ENCODE data around the gene FAAH. TPM values are rescaled to one million over a fixed set of nuclear protein-coding genes. Genes with fewer than 3 reads are reported as not detected.

Gene FAAH
- polyA plus RNA-seq, 3 donors, result 11.5 to 47.1 (median 11.5) TPM

GRCh38 chr1:46450160-46450517 is 56.0 kb downstream of the FAAH start:
- peaks cover 10 to 13% of the 10 kb centered on the region in 2 donors for H3K4me1 ChIP-seq (ENCODE audit: control insufficient read depth in 1 of 2, insufficient read depth in 2 of 2, low read length in 2 of 2)
- no peak overlapping the region for H3K27ac Mint-ChIP-seq
- no peak for TF ChIP-seq CTCF (IDR thresholded peaks at IDR 0.05)
- H3K36me3 ChIP-seq (replicated peaks in 1 of 2; ENCODE audit: control insufficient read depth in 1 of 2, insufficient read depth in 2 of 2, low read length in 2 of 2), result no peaks in the 10 kb centered on the region
- H3K9me3 ChIP-seq (replicated peaks in 1 of 2; ENCODE audit: control insufficient read depth in 1 of 2, insufficient read depth in 1 of 2, low read length in 2 of 2), result peaks cover 0 to 17% of the 10 kb centered on the region in 2 donors
- intact Hi-C loops (cut with micrococcal nuclease), result no loop called here
- peaks cover 42 to 75% of the 10 kb centered on the region in 2 donors for H3K27me3 ChIP-seq (ENCODE audit: control insufficient read depth in 2 of 2, insufficient read depth in 2 of 2, low read length in 2 of 2)
- no peak overlapping the region for H2AFZ ChIP-seq (ENCODE audit: insufficient read depth, low read depth, low read length, poor library complexity, severe bottlenecking)
- no peak overlapping the region for H3K4me2 ChIP-seq (replicated peaks; ENCODE audit: extremely low read depth, low read length, poor library complexity, severe bottlenecking)
- no peak for DNase-seq
- H4K20me1 ChIP-seq (ENCODE audit: insufficient read depth, low read length), result no peaks in the 10 kb centered on the region
- H3K27ac ChIP-seq (ENCODE audit: low read depth in 1 of 2, low read length in 2 of 2), result no peak overlapping the region
- 93% methylated on average over 1 of the region's 1 CpG for WGBS (ENCODE audit: insufficient coverage)
- peak overlapping the region in 1 of 2 donors; percentile 2 for H3K4me3 Mint-ChIP-seq
- H3K79me2 ChIP-seq (ENCODE audit: insufficient read depth, low read length), result no peaks in the 10 kb centered on the region
- peaks cover 0 to 14% (median 5%) of the 10 kb centered on the region in 7 donors for H3K9me3 Mint-ChIP-seq
- H3K4me1 Mint-ChIP-seq, result peaks cover 17% of the 10 kb centered on the region
- peaks cover 4 to 9% of the 10 kb centered on the region in 2 donors for H3K36me3 Mint-ChIP-seq
- peaks cover 62 to 91% (median 64%) of the 10 kb centered on the region in 3 donors for H3K27me3 Mint-ChIP-seq (ENCODE audit: low read depth in 3 of 3)
- H3K9ac ChIP-seq (ENCODE audit: insufficient read depth, low read length, poor library complexity, severe bottlenecking), result no peak overlapping the region
- no peak overlapping the region for H3K4me3 ChIP-seq (replicated peaks in 1 of 3; ENCODE audit: low read depth in 2 of 3, low read length in 3 of 3)

- no peak overlapping the region for H2AFZ ChIP-seq (ENCODE audit: insufficient read depth, low read depth, low read length, poor library complexity, severe bottlenecking)
- Mint-ChIP-seq H3K27me3 (ENCODE audit: low read depth in 3 of 3) (peaks cover 50 to 72% (median 53%) of the 10 kb centered on the region in 3 donors), H3K36me3 (peaks cover 4 to 8% of the 10 kb centered on the region in 2 donors), H3K4me3 (peak overlapping the region in 1 of 2 donors; percentile 42), H3K4me1 (peaks cover 13% of the 10 kb centered on the region), H3K9me3 (peaks cover 0 to 11% (median 5%) of the 10 kb centered on the region in 7 donors), H3K27ac (peak overlapping the region in 1 of 7 donors; percentile 32)
- no peak overlapping the region for H3K9ac ChIP-seq (ENCODE audit: insufficient read depth, low read length, poor library complexity, severe bottlenecking)
- 96% methylated on average over 3 of the region's 5 CpGs for whole genome bisulfite sequencing (ENCODE audit: insufficient coverage)
- DNase-seq, result no peak
- no peaks in the 10 kb centered on the region for H3K36me3 ChIP-seq (replicated peaks in 1 of 2; ENCODE audit: control insufficient read depth in 1 of 2, insufficient read depth in 2 of 2, low read length in 2 of 2)
- H3K27me3 ChIP-seq (ENCODE audit: control insufficient read depth in 2 of 2, insufficient read depth in 2 of 2, low read length in 2 of 2), result peaks cover 30 to 64% of the 10 kb centered on the region in 2 donors
- no peak overlapping the region for H3K4me2 ChIP-seq (replicated peaks; ENCODE audit: extremely low read depth, low read length, poor library complexity, severe bottlenecking)
- peaks cover 10 to 13% of the 10 kb centered on the region in 2 donors for H3K4me1 ChIP-seq (ENCODE audit: control insufficient read depth in 1 of 2, insufficient read depth in 2 of 2, low read length in 2 of 2)
- no peak overlapping the region for H3K27ac ChIP-seq (ENCODE audit: low read depth in 1 of 2, low read length in 2 of 2)
- H4K20me1 ChIP-seq (ENCODE audit: insufficient read depth, low read length), result no peaks in the 10 kb centered on the region
- H3K4me3 ChIP-seq (replicated peaks in 1 of 3; ENCODE audit: low read depth in 2 of 3, low read length in 3 of 3), result no peak overlapping the region
- H3K9me3 ChIP-seq (replicated peaks in 1 of 2; ENCODE audit: control insufficient read depth in 1 of 2, insufficient read depth in 1 of 2, low read length in 2 of 2), result peaks cover 0 to 16% of the 10 kb centered on the region in 2 donors
- H3K79me2 ChIP-seq (ENCODE audit: insufficient read depth, low read length), result no peaks in the 10 kb centered on the region
- intact Hi-C loops (cut with micrococcal nuclease), result no loop called here
- no peak for TF ChIP-seq CTCF (IDR thresholded peaks at IDR 0.05)
These were observed 58.1 kb downstream of the FAAH start for GRCh38 chr1:46451948-46452930.

Measured in CD14-positive monocyte (primary cell).